ENCODE data around the gene LRRC43.

- TF ChIP-seq CTCF (conservative IDR thresholded peaks at IDR 0.05; ENCODE audit: low read depth, low read length) (no peak), BHLHE40 (IDR thresholded peaks at IDR 0.05; ENCODE audit: low read depth, low read length) (no peak), POLR2A (IDR thresholded peaks at IDR 0.05; ENCODE audit: low read depth, low read length) (no peak), RFX5 (IDR thresholded peaks at IDR 0.05; ENCODE audit: low read depth, low read length) (no peak), RAD21 (IDR thresholded peaks at IDR 0.05; ENCODE audit: low read length) (no peak), CEBPB (IDR thresholded peaks at IDR 0.05; ENCODE audit: low read depth, low read length) (no peak), SMC3 (IDR thresholded peaks at IDR 0.05; ENCODE audit: low read depth, low read length) (no peak), ELK1 (IDR thresholded peaks at IDR 0.05; ENCODE audit: borderline replicate concordance, low read depth, low read length) (no peak), MXI1 (IDR thresholded peaks at IDR 0.05; ENCODE audit: borderline replicate concordance, low read depth, low read length) (no peak), RCOR1 (IDR thresholded peaks at IDR 0.05; ENCODE audit: insufficient replicate concordance, low read length) (no peak), MAFK (IDR thresholded peaks at IDR 0.05; ENCODE audit: low read depth, low read length) (no peak)
- TF ChIP-seq, protein P1, sequence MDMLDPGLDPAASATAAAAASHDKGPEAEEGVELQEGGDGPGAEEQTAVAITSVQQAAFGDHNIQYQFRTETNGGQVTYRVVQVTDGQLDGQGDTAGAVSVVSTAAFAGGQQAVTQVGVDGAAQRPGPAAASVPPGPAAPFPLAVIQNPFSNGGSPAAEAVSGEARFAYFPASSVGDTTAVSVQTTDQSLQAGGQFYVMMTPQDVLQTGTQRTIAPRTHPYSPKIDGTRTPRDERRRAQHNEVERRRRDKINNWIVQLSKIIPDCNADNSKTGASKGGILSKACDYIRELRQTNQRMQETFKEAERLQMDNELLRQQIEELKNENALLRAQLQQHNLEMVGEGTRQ (IDR thresholded peaks at IDR 0.05; ENCODE audit: low read depth, low read length): no peak
These were observed 6.9 kb downstream of the LRRC43 start for GRCh38 chr12:122189626-122190475.

Measured in IMR-90 (cell line).